HG02970 (cell line): ENCODE results near the gene RASA1.

Experiments used
- ATAC-seq: cut with Tn5 transposase; IDR thresholded peaks from one replicate; pipeline ENCODE4 v1.9.1; 2021; ENCODE audit warnings: mild to moderate bottlenecking, moderate library complexity, moderate number of reproducible peaks; ENCODE audit not compliant: unreplicated experiment, low FRiP score

The RASA1 gene

GRCh38 chr5:87437724-87438123 lies 170.0 kb downstream of the RASA1 start:
- ATAC-seq: no peak

GRCh38 chr5:87438231-87438630 lies 170.5 kb downstream of the RASA1 start:
- ATAC-seq: no peak
